HG03196 (cell line): ENCODE measurements around the gene CFAP77.

ENCODE experiments used
- ATAC-seq: cut with Tn5 transposase; IDR thresholded peaks from one replicate; pipeline ENCODE4 v1.9.1; 2021; ENCODE audit not compliant: unreplicated experiment

Gene CFAP77

GRCh38 chr9:132447902-132448301, 37.9 kb downstream of the CFAP77 start:
- ATAC-seq: no peak

- no peak for ATAC-seq
Observed at GRCh38 chr9:132451276-132451675, 41.3 kb downstream of the CFAP77 start.

- ATAC-seq: no peak
Observed at GRCh38 chr9:132456241-132456640, 46.2 kb downstream of the CFAP77 start.

GRCh38 chr9:132457504-132458236, 47.7 kb downstream of the CFAP77 start:
- ATAC-seq: no peak

GRCh38 chr9:132458432-132458831, 48.4 kb downstream of the CFAP77 start:
- ATAC-seq: no peak

GRCh38 chr9:132459661-132460060, 49.6 kb downstream of the CFAP77 start:
- ATAC-seq: no peak

- ATAC-seq: no peak
Observed at GRCh38 chr9:132460240-132460639, 50.2 kb downstream of the CFAP77 start.

- no peak for ATAC-seq
Observed at GRCh38 chr9:132461281-132461896, 51.4 kb downstream of the CFAP77 start.

- ATAC-seq: no peak
Observed at GRCh38 chr9:132461971-132462370, 52.0 kb downstream of the CFAP77 start.

GRCh38 chr9:132464547-132464946, 54.5 kb downstream of the CFAP77 start:
- ATAC-seq: no peak

GRCh38 chr9:132465131-132465635, 55.2 kb downstream of the CFAP77 start:
- ATAC-seq: no peak

GRCh38 chr9:132472199-132472598, 62.2 kb downstream of the CFAP77 start:
- ATAC-seq: no peak

GRCh38 chr9:132472599-132472998, 62.6 kb downstream of the CFAP77 start:
- no peak for ATAC-seq

GRCh38 chr9:132474253-132474652, 64.2 kb downstream of the CFAP77 start:
- ATAC-seq: no peak

GRCh38 chr9:132478353-132479050, 68.5 kb downstream of the CFAP77 start:
- ATAC-seq: no peak

GRCh38 chr9:132479733-132480132, 69.7 kb downstream of the CFAP77 start:
- ATAC-seq: no peak

- ATAC-seq: no peak
Observed at GRCh38 chr9:132481053-132481849, 71.2 kb downstream of the CFAP77 start.

- no peak for ATAC-seq
Observed at GRCh38 chr9:132482196-132482813, 72.3 kb downstream of the CFAP77 start.

- ATAC-seq: no peak
Observed at GRCh38 chr9:132485393-132485792, 75.4 kb downstream of the CFAP77 start.

- ATAC-seq: no peak
Observed at GRCh38 chr9:132486706-132487350, 76.8 kb downstream of the CFAP77 start.
